Measurements from ENCODE around the gene KCNG4.

The KCNG4 gene

GRCh38 chr16:84282533-84282932 lies 42.7 kb upstream of the KCNG4 start:
- in situ Hi-C loops (cut with MboI; ENCODE audit: low sequenced_read_pairs, unreplicated experiment): loop anchor here (25.0 kb wide), 2 partner anchors 205 to 330 kb away; partner anchors contain the start of gene COTL1
- no peak for DNase-seq (ENCODE audit: low spot score)
- TF ChIP-seq CTCF (IDR thresholded peaks at IDR 0.05; ENCODE audit: borderline replicate concordance, control extremely low read depth, extremely low read depth, insufficient read depth, missing control alignments): no peak

- DNase-seq (ENCODE audit: low spot score): peak; percentile 50
- in situ Hi-C loops (cut with MboI; ENCODE audit: low sequenced_read_pairs, unreplicated experiment): loop anchor here (25.0 kb wide), 2 partner anchors 206 to 331 kb away; partner anchors contain the start of gene COTL1
- TF ChIP-seq CTCF (IDR thresholded peaks at IDR 0.05; ENCODE audit: borderline replicate concordance, control extremely low read depth, extremely low read depth, insufficient read depth, missing control alignments): no peak
These were observed 41.3 kb upstream of the KCNG4 start for GRCh38 chr16:84281074-84281473.

- no peak for DNase-seq (ENCODE audit: low spot score)
- TF ChIP-seq CTCF (IDR thresholded peaks at IDR 0.05; ENCODE audit: borderline replicate concordance, control extremely low read depth, extremely low read depth, insufficient read depth, missing control alignments): no peak
- in situ Hi-C loops (cut with MboI; ENCODE audit: low sequenced_read_pairs, unreplicated experiment): loop anchor here (25.0 kb wide), 2 partner anchors 207 to 332 kb away; partner anchors contain the start of gene COTL1
These were observed 40.1 kb upstream of the KCNG4 start for GRCh38 chr16:84279881-84280280.

- in situ Hi-C loops (cut with MboI; ENCODE audit: low sequenced_read_pairs, unreplicated experiment): loop anchor here (25.0 kb wide), 2 partner anchors 208 to 333 kb away; partner anchors contain the start of gene COTL1
- DNase-seq (ENCODE audit: low spot score): no peak
- TF ChIP-seq CTCF (IDR thresholded peaks at IDR 0.05; ENCODE audit: borderline replicate concordance, control extremely low read depth, extremely low read depth, insufficient read depth, missing control alignments): no peak
These were observed 39.2 kb upstream of the KCNG4 start for GRCh38 chr16:84278968-84279367.

GRCh38 chr16:84278333-84278732 lies 38.5 kb upstream of the KCNG4 start:
- DNase-seq (ENCODE audit: low spot score): no peak
- in situ Hi-C loops (cut with MboI; ENCODE audit: low sequenced_read_pairs, unreplicated experiment): loop anchor here (25.0 kb wide), 2 partner anchors 209 to 334 kb away; partner anchors contain the start of gene COTL1
- no peak for TF ChIP-seq CTCF (IDR thresholded peaks at IDR 0.05; ENCODE audit: borderline replicate concordance, control extremely low read depth, extremely low read depth, insufficient read depth, missing control alignments)

GRCh38 chr16:84277244-84277823 lies 37.5 kb upstream of the KCNG4 start:
- DNase-seq (ENCODE audit: low spot score): peak; percentile 80

More at GRCh38 chr16:84277244-84277823, 37.5 kb upstream of the KCNG4 start:
- in situ Hi-C loops (cut with MboI; ENCODE audit: low sequenced_read_pairs, unreplicated experiment): loop anchor here (25.0 kb wide), 2 partner anchors 210 to 335 kb away; partner anchors contain the start of gene COTL1
- TF ChIP-seq CTCF (IDR thresholded peaks at IDR 0.05; ENCODE audit: borderline replicate concordance, control extremely low read depth, extremely low read depth, insufficient read depth, missing control alignments): peak; percentile 81

All from GM13976 (cell line).